GM23338 (cell line): ENCODE results near the gene KIRREL3. TPM values are rescaled to one million over a fixed set of nuclear protein-coding genes. Genes with fewer than 3 reads are reported as not detected.

Experiments used
- ATAC-seq: fragments of 200-7000 bp; cut with Tn5 transposase; 3 replicates; pipeline ENCODE4 v1.9.1; 2020
- DNase-seq: peaks from one replicate; pipeline ENCODE4 v3.0.0-alpha.2; 2015; ENCODE audit warnings: low spot score
- H2AFZ ChIP-seq: fragments of 200-600 bp; sonication (generic); 2 replicates; pipeline ENCODE4 v1.8.0; 2016; ENCODE audit warnings: antibody characterized with exemption, mild to moderate bottlenecking, moderate library complexity
- H3F3A ChIP-seq: fragments of 200-600 bp; sonication (generic); replicated peaks from 2 replicates; pipeline ENCODE4 v1.8.0; 2017; ENCODE audit warnings: antibody characterized with exemption, mixed run types, low read depth
- H3K27ac ChIP-seq: fragments of 200-600 bp; sonication (generic); 2 replicates; pipeline ENCODE4 v1.6.1; 2016; ENCODE audit warnings: low read depth
- H3K27me3 ChIP-seq: fragments of 200-600 bp; sonication (generic); 2 replicates; pipeline ENCODE4 v1.8.0; 2016; ENCODE audit warnings: mild to moderate bottlenecking, mixed run types, moderate library complexity; ENCODE audit not compliant: insufficient read depth
- H3K36me3 ChIP-seq: fragments of 200-600 bp; sonication (generic); 2 replicates; pipeline ENCODE4 v1.8.0; 2016; ENCODE audit warnings: mild to moderate bottlenecking; ENCODE audit not compliant: insufficient read depth
- H3K4me1 ChIP-seq: fragments of 200-600 bp; sonication (generic); 2 replicates; pipeline ENCODE4 v1.8.0; 2016; ENCODE audit warnings: mild to moderate bottlenecking, moderate library complexity; ENCODE audit not compliant: insufficient read depth
- H3K4me2 ChIP-seq: fragments of 200-600 bp; sonication (generic); 2 replicates; pipeline ENCODE4 v1.7.1; 2017; ENCODE audit warnings: mixed run types
- H3K4me3 ChIP-seq: fragments of 200-600 bp; sonication (generic); 2 replicates; pipeline ENCODE4 v1.6.1; 2016; ENCODE audit warnings: mixed run types
- H3K79me2 ChIP-seq: fragments of 200-600 bp; sonication (generic); replicated peaks from 2 replicates; pipeline ENCODE4 v1.8.0; 2017; ENCODE audit warnings: mild to moderate bottlenecking; ENCODE audit not compliant: insufficient read depth
- H3K9me2 ChIP-seq: fragments of 200-600 bp; sonication (generic); 2 replicates; pipeline ENCODE4 v1.8.0; 2017; ENCODE audit not compliant: insufficient read depth
- H4K20me1 ChIP-seq: fragments of 200-600 bp; sonication (generic); replicated peaks from 2 replicates; pipeline ENCODE4 v1.8.0; 2017; ENCODE audit warnings: mild to moderate bottlenecking; ENCODE audit not compliant: insufficient read depth
- H3K27ac Mint-ChIP-seq: 2 replicates; pipeline ENCODE4 v1.8.0; 2020; ENCODE audit warnings: inconsistent platforms, mild to moderate bottlenecking, moderate library complexity, mixed read lengths
- H3K27me3 Mint-ChIP-seq: 3 replicates; pipeline ENCODE4 v1.8.0; 2022; ENCODE audit warnings: low read depth, mild to moderate bottlenecking, moderate library complexity, mixed read lengths, inconsistent platforms; ENCODE audit not compliant: insufficient read depth, poor library complexity
- H3K36me3 Mint-ChIP-seq: 3 replicates; pipeline ENCODE4 v1.8.0; 2021; ENCODE audit warnings: low read depth, mild to moderate bottlenecking, inconsistent platforms, moderate library complexity, mixed read lengths
- H3K4me1 Mint-ChIP-seq: 3 replicates; pipeline ENCODE4 v1.8.0; 2020; ENCODE audit warnings: mild to moderate bottlenecking, inconsistent platforms, mixed read lengths
- H3K4me3 Mint-ChIP-seq: 3 replicates; pipeline ENCODE4 v1.8.0; 2021; ENCODE audit warnings: moderate library complexity, mild to moderate bottlenecking, inconsistent platforms, mixed read lengths
- H3K9me3 Mint-ChIP-seq: 3 replicates; pipeline ENCODE4 v1.8.0; 2020; ENCODE audit warnings: moderate library complexity, mild to moderate bottlenecking, inconsistent platforms, mixed read lengths
- CREB1 ChIP-seq: fragments of 250-450 bp; sonication (Bioruptor Pico); IDR thresholded peaks from 2 replicates; pipeline ENCODE4 v1.5.0; 2020; ENCODE audit warnings: low read depth, mild to moderate bottlenecking, moderate library complexity
- EZH2 ChIP-seq: fragments of 200-600 bp; sonication (generic); IDR thresholded peaks from one replicate; pipeline ENCODE4 v1.8.0; 2017; ENCODE audit warnings: antibody characterized with exemption, mild to moderate bottlenecking, low read depth; ENCODE audit not compliant: unreplicated experiment
- EZH2phosphoT487 ChIP-seq: fragments of 200-600 bp; sonication (generic); IDR thresholded peaks from one replicate; pipeline ENCODE4 v1.8.1; 2018; ENCODE audit warnings: antibody characterized with exemption; ENCODE audit not compliant: unreplicated experiment
- JUNB ChIP-seq: IDR thresholded peaks from one replicate; pipeline ENCODE4 v1.6.1; 2016; ENCODE audit warnings: antibody characterized with exemption; ENCODE audit not compliant: unreplicated experiment
- NANOG ChIP-seq: IDR thresholded peaks from 2 replicates; pipeline ENCODE4 v1.6.1; 2016; ENCODE audit warnings: antibody characterized with exemption, borderline replicate concordance
- POLR2AphosphoS5 ChIP-seq: IDR thresholded peaks from 2 replicates; pipeline ENCODE4 v1.6.1; 2016; ENCODE audit warnings: antibody characterized with exemption, low read depth
- REST ChIP-seq: IDR thresholded peaks from one replicate; pipeline ENCODE4 v1.6.1; 2018; ENCODE audit warnings: antibody characterized with exemption; ENCODE audit not compliant: unreplicated experiment
- STAT1 ChIP-seq: IDR thresholded peaks from one replicate; pipeline ENCODE4 v1.6.1; 2016; ENCODE audit warnings: antibody characterized with exemption; ENCODE audit not compliant: unreplicated experiment
- polyA plus RNA-seq: library from polyadenylated mRNA; unstranded; fragments of >200 nt; fragmentation: Nextera tagmentation; extraction: Ambion mirVana; gene quantifications from 2 replicates; pipeline ENCODE4 v1.2.1, GENCODE V29; 2016
- total RNA-seq: library from RNA; depleted of rRNA; stranded (reverse); fragments of >200 nt; shearing (Covaris generic); gene quantifications from 2 replicates; pipeline ENCODE4 v1.2.3, GENCODE V29; 2014
- TF ChIP-seq, protein P1 (sequence below): fragments of 250-450 bp; sonication (Bioruptor Pico); IDR thresholded peaks from 2 replicates; pipeline ENCODE4 v1.5.0; 2020; ENCODE audit warnings: mild to moderate bottlenecking, moderate library complexity

The KIRREL3 gene
- total and polyA plus RNA-seq, 2 experiments from 2014 or later: 0.13 to 1.5 TPM

GRCh38 chr11:126669416-126669815, 331.2 kb downstream of the KIRREL3 start:
- no peak overlapping the region for H3K4me2 ChIP-seq

More at GRCh38 chr11:126669416-126669815, 331.2 kb downstream of the KIRREL3 start:
- no peaks in the 10 kb centered on the region for H3K79me2 ChIP-seq
- no peak overlapping the region for H2AFZ ChIP-seq
- no peaks in the 10 kb centered on the region for H3K27me3 ChIP-seq
- H3K9me2 ChIP-seq: 0 out of 2 replicates have a peak, but pooled peaks cover 8% of the 10 kb centered on the region
- H3K36me3 Mint-ChIP-seq: no peaks in the 10 kb centered on the region
- H3F3A ChIP-seq: no peaks in the 10 kb centered on the region
- no peak overlapping the region for H3K27ac Mint-ChIP-seq
- H3K4me1 ChIP-seq: no peaks in the 10 kb centered on the region
- no peaks in the 10 kb centered on the region for H4K20me1 ChIP-seq
- no peaks in the 10 kb centered on the region for H3K36me3 ChIP-seq
- no peak overlapping the region for H3K27ac ChIP-seq
- TF ChIP-seq, protein P1, sequence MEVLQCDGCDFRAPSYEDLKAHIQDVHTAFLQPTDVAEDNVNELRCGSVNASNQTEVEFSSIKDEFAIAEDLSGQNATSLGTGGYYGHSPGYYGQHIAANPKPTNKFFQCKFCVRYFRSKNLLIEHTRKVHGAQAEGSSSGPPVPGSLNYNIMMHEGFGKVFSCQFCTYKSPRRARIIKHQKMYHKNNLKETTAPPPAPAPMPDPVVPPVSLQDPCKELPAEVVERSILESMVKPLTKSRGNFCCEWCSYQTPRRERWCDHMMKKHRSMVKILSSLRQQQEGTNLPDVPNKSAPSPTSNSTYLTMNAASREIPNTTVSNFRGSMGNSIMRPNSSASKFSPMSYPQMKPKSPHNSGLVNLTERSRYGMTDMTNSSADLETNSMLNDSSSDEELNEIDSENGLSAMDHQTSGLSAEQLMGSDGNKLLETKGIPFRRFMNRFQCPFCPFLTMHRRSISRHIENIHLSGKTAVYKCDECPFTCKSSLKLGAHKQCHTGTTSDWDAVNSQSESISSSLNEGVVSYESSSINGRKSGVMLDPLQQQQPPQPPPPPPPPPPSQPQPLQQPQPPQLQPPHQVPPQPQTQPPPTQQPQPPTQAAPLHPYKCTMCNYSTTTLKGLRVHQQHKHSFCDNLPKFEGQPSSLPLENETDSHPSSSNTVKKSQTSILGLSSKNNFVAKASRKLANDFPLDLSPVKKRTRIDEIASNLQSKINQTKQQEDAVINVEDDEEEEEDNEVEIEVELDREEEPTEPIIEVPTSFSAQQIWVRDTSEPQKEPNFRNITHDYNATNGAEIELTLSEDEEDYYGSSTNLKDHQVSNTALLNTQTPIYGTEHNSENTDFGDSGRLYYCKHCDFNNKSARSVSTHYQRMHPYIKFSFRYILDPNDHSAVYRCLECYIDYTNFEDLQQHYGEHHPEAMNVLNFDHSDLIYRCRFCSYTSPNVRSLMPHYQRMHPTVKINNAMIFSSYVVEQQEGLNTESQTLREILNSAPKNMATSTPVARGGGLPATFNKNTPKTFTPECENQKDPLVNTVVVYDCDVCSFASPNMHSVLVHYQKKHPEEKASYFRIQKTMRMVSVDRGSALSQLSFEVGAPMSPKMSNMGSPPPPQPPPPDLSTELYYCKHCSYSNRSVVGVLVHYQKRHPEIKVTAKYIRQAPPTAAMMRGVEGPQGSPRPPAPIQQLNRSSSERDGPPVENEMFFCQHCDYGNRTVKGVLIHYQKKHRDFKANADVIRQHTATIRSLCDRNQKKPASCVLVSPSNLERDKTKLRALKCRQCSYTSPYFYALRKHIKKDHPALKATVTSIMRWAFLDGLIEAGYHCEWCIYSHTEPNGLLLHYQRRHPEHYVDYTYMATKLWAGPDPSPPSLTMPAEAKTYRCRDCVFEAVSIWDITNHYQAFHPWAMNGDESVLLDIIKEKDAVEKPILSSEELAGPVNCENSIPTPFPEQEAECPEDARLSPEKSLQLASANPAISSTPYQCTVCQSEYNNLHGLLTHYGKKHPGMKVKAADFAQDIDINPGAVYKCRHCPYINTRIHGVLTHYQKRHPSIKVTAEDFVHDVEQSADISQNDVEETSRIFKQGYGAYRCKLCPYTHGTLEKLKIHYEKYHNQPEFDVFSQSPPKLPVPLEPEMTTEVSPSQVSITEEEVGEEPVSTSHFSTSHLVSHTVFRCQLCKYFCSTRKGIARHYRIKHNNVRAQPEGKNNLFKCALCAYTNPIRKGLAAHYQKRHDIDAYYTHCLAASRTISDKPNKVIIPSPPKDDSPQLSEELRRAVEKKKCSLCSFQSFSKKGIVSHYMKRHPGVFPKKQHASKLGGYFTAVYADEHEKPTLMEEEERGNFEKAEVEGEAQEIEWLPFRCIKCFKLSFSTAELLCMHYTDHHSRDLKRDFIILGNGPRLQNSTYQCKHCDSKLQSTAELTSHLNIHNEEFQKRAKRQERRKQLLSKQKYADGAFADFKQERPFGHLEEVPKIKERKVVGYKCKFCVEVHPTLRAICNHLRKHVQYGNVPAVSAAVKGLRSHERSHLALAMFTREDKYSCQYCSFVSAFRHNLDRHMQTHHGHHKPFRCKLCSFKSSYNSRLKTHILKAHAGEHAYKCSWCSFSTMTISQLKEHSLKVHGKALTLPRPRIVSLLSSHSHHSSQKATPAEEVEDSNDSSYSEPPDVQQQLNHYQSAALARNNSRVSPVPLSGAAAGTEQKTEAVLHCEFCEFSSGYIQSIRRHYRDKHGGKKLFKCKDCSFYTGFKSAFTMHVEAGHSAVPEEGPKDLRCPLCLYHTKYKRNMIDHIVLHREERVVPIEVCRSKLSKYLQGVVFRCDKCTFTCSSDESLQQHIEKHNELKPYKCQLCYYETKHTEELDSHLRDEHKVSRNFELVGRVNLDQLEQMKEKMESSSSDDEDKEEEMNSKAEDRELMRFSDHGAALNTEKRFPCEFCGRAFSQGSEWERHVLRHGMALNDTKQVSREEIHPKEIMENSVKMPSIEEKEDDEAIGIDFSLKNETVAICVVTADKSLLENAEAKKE (CRISPR knock-in tag): no peak
- no peak for TF ChIP-seq CREB1 (CRISPR knock-in tag)
- TF ChIP-seq POLR2AphosphoS5: no peak
- no peak for TF ChIP-seq JUNB
- no peak for TF ChIP-seq REST
- no peak for TF ChIP-seq EZH2phosphoT487
- TF ChIP-seq NANOG: no peak
- TF ChIP-seq STAT1: no peak
- no peak for TF ChIP-seq EZH2
- ATAC-seq: no peak
- H3K9me3 Mint-ChIP-seq: no peaks in the 10 kb centered on the region
- H3K4me3 Mint-ChIP-seq: no peak overlapping the region
- H3K4me3 ChIP-seq: no peak overlapping the region
- no peak for DNase-seq
- H3K27me3 Mint-ChIP-seq: no peaks in the 10 kb centered on the region
- peaks cover 8% of the 10 kb centered on the region; the same call in 2 of the 3 replicates for H3K4me1 Mint-ChIP-seq
